A549 (cell line): ENCODE measurements around the gene ARL6IP5. TPM values are rescaled to one million over a fixed set of nuclear protein-coding genes. Genes with fewer than 3 reads are reported as not detected.

ENCODE experiments used
- ATAC-seq, 2 experiments: fragments of 200-7000 bp in 1 of 2; fragments of >200 bp in 1 of 2; cut with Nextera tagmentation in 1 of 2; cut with Tn5 transposase in 1 of 2; 3 replicates each; pipeline versions ENCODE4 v1.8.0 to v1.9.1; 2018 to 2020; ENCODE audit warnings: mild to moderate bottlenecking in 1 of 2, moderate library complexity in 1 of 2
- CTCF ChIA-PET: fragments of 300-600 bp; sonication (Branson Sonifier 250); formaldehyde crosslinking; extraction: SDS; loops from one replicate; lab custom pipeline; 2021; ENCODE audit warnings: antibody characterized with exemption, inconsistent platforms; lab: Yijun Ruan, JAX
- POLR2A ChIA-PET: fragments of 350-600 bp; formaldehyde crosslinking; extraction: SDS; loops from one replicate; lab custom pipeline; 2021; ENCODE audit warnings: antibody characterized with exemption, inconsistent platforms; lab: Yijun Ruan, JAX
- DNase-seq, 2 experiments: peaks; one replicate each; pipeline versions ENCODE4 v3.0.0 to v3.0.0-alpha.2; 2011 to 2016; ENCODE audit warnings: low read depth in 1 of 2, low spot score in 1 of 2
- FAIRE-seq: peaks from 2 replicates; lab custom pipeline; 2011; peaks lifted over from hg19 to GRCh38; lab: Jason Lieb, UNC
- H3K27ac ChIP-seq, 2 experiments: fragments of >200 bp; sonication (Bioruptor Twin); formaldehyde crosslinking; 3 replicates each; pipeline ENCODE4 v1.5.1; 2016 to 2017
- H3K4me1 ChIP-seq: fragments of >200 bp; sonication (Bioruptor Twin); formaldehyde crosslinking; 3 replicates; pipeline ENCODE4 v1.6.1; 2016
- H3K4me2 ChIP-seq: fragments of >200 bp; sonication (Bioruptor Twin); formaldehyde crosslinking; 3 replicates; pipeline ENCODE4 v1.6.1; 2016
- H3K4me3 ChIP-seq: fragments of >200 bp; sonication (Bioruptor Twin); formaldehyde crosslinking; 3 replicates; pipeline ENCODE4 v1.5.1; 2016
- H3K9me3 ChIP-seq: fragments of >200 bp; sonication (Bioruptor Twin); formaldehyde crosslinking; 3 replicates; pipeline ENCODE4 v1.6.1; 2016
- ATOH8 ChIP-seq: fragments of 250-450 bp; sonication (Bioruptor Pico); IDR thresholded peaks from 2 replicates; pipeline ENCODE4 v1.5.0; 2020; ENCODE audit warnings: low read depth, mild to moderate bottlenecking, moderate library complexity
- BCL3 ChIP-seq: fragments of >200 bp; sonication (Bioruptor Twin); formaldehyde crosslinking; IDR thresholded peaks from 3 replicates; pipeline ENCODE4 v1.6.1; 2016
- BHLHE40 ChIP-seq: IDR thresholded peaks from 2 replicates; pipeline ENCODE4 v1.6.1; 2012; ENCODE audit warnings: low read depth, low read length, inconsistent platforms
- CHD2 ChIP-seq: fragments of 150-350 bp; IDR thresholded peaks from 2 replicates; pipeline ENCODE4 v1.6.1; 2014; ENCODE audit warnings: low read length; ENCODE audit not compliant: partially characterized antibody
- CTCF ChIP-seq: fragments of >200 bp; sonication (Bioruptor Twin); formaldehyde crosslinking; IDR thresholded peaks from 3 replicates; pipeline ENCODE4 v1.5.1; 2016
- EHMT2 ChIP-seq: fragments of 200-600 bp; sonication (generic); IDR thresholded peaks from 2 replicates; pipeline ENCODE4 v1.6.1; 2016; ENCODE audit warnings: antibody characterized with exemption, low read depth, mild to moderate bottlenecking, moderate library complexity
- EP300 ChIP-seq, 2 experiments: fragments of >200 bp; sonication (Bioruptor Twin); formaldehyde crosslinking; IDR thresholded peaks; 2 replicates in 1 of 2; 3 replicates in 1 of 2; pipeline ENCODE4 v1.6.1; 2016 to 2017
- ESRRA ChIP-seq: fragments of 150-350 bp; IDR thresholded peaks from 2 replicates; pipeline ENCODE4 v1.6.1; 2014; ENCODE audit warnings: mild to moderate bottlenecking, low read length, borderline replicate concordance
- FOSL2 ChIP-seq, 2 experiments: fragments of 450-650 bp in 1 of 2; fragments of >200 bp in 1 of 2; sonication (Bioruptor Twin) in 1 of 2; formaldehyde crosslinking; IDR thresholded peaks; 2 replicates each; pipeline versions ENCODE4 v1.5.0 to v1.6.1; 2016 to 2020; ENCODE audit warnings: mild to moderate bottlenecking in 1 of 2, moderate library complexity in 1 of 2
- HDAC2 ChIP-seq: fragments of 200-600 bp; sonication (generic); IDR thresholded peaks from 2 replicates; pipeline ENCODE4 v1.6.1; 2016
- JUN ChIP-seq, 2 experiments: fragments of >200 bp; sonication (Bioruptor Twin); formaldehyde crosslinking; IDR thresholded peaks; 2 replicates in 1 of 2; 3 replicates in 1 of 2; pipeline ENCODE4 v1.6.1; 2016 to 2017
- KDM5A ChIP-seq: fragments of 200-600 bp; sonication (generic); IDR thresholded peaks from 2 replicates; pipeline ENCODE4 v1.6.1; 2016; ENCODE audit warnings: antibody characterized with exemption, mild to moderate bottlenecking
- MAFK ChIP-seq: fragments of 450-650 bp; IDR thresholded peaks from 2 replicates; pipeline ENCODE4 v1.6.1; 2014; ENCODE audit not compliant: partially characterized antibody
- MAX ChIP-seq: IDR thresholded peaks from 2 replicates; pipeline ENCODE4 v1.6.1; 2012
- NFE2L2 ChIP-seq: fragments of 150-350 bp; conservative IDR thresholded peaks from 2 replicates; pipeline ENCODE4 v1.6.1; 2014; ENCODE audit warnings: low read length
- NPAS2 ChIP-seq: fragments of 250-450 bp; sonication (Bioruptor Pico); IDR thresholded peaks from 2 replicates; pipeline ENCODE4 v1.8.0; 2022; ENCODE audit warnings: mild to moderate bottlenecking, moderate library complexity, borderline replicate concordance
- PBX3 ChIP-seq: IDR thresholded peaks from 2 replicates; pipeline ENCODE4 v1.6.1; 2012
- PHF8 ChIP-seq: fragments of 200-600 bp; sonication (generic); IDR thresholded peaks from 2 replicates; pipeline ENCODE4 v1.6.1; 2016; ENCODE audit warnings: low read depth, mild to moderate bottlenecking, antibody characterized with exemption, moderate library complexity, borderline replicate concordance
- RAD21 ChIP-seq, 2 experiments: fragments of >200 bp in 1 of 2; sonication (Bioruptor Twin) in 1 of 2; formaldehyde crosslinking in 1 of 2; IDR thresholded peaks in 1 of 2; conservative IDR thresholded peaks in 1 of 2; 2 replicates in 1 of 2; 3 replicates in 1 of 2; pipeline ENCODE4 v1.6.1; 2012 to 2018; ENCODE audit warnings: inconsistent platforms in 1 of 2
- SMC3 ChIP-seq: fragments of >200 bp; sonication (Bioruptor Twin); formaldehyde crosslinking; IDR thresholded peaks from 3 replicates; pipeline ENCODE4 v1.6.1; 2018; ENCODE audit warnings: inconsistent platforms
- SREBF2 ChIP-seq: fragments of 450-650 bp; IDR thresholded peaks from 2 replicates; pipeline ENCODE4 v1.6.1; 2014; ENCODE audit warnings: mild to moderate bottlenecking, moderate library complexity
- TFCP2L1 ChIP-seq: fragments of 250-450 bp; sonication (Bioruptor Pico); IDR thresholded peaks from 2 replicates; pipeline ENCODE4 v1.5.0; 2021; ENCODE audit warnings: mild to moderate bottlenecking
- TP53 ChIP-seq: fragments of 250-450 bp; sonication (Bioruptor Pico); IDR thresholded peaks from 2 replicates; pipeline ENCODE4 v1.5.0; 2021; ENCODE audit warnings: mild to moderate bottlenecking, moderate library complexity
- ZFP36 ChIP-seq: fragments of 450-650 bp; IDR thresholded peaks from 2 replicates; pipeline ENCODE4 v1.6.1; 2014; ENCODE audit warnings: borderline replicate concordance; ENCODE audit not compliant: partially characterized antibody
- ZNF302 ChIP-seq: fragments of 250-450 bp; sonication (Bioruptor Pico); IDR thresholded peaks from 2 replicates; pipeline ENCODE4 v1.9.0; 2021; ENCODE audit warnings: inconsistent platforms, mild to moderate bottlenecking, moderate library complexity
- ZSCAN20 ChIP-seq: fragments of 250-450 bp; sonication (Bioruptor Pico); IDR thresholded peaks from 2 replicates; pipeline ENCODE4 v1.8.0; 2022; ENCODE audit warnings: mild to moderate bottlenecking, moderate library complexity
- WGBS: methylation state at CpG from one replicate; pipeline ENCODE4 v1.1.6; 2017; ENCODE audit errors: missing lambda C conversion rate; 5-methylcytosine and 5-hydroxymethylcytosine counted together
- polyA plus RNA-seq, 4 experiments: library from polyadenylated mRNA; depleted of rRNA in 3 of 4; stranded (reverse); fragments of >200 nt; fragmentation: RNase III in 1 of 4; extraction: RNeasy Plus Mini Kit Qiagen cat#74134 plus additional on column Dnase treatment in 1 of 4; gene quantifications; 2 replicates in 3 of 4; 3 replicates in 1 of 4; pipeline ENCODE4 v1.2.3, GENCODE V29; 2011 to 2017

ARL6IP5 gene
- polyA plus RNA-seq, 2 of the 4 experiments (the other 2 are of a cell fraction) = 73.8 to 109 TPM

- Histone ChIP-seq H3K27ac (no peak overlapping the region), H3K9me3 (no peaks in the 10 kb centered on the region), H3K4me1 (no peaks in the 10 kb centered on the region), H3K4me2 (0 out of 3 replicates have a peak overlapping the region, but pooled peaks have one; percentile 5), H3K4me3 (no peak overlapping the region)
- no peak for TF ChIP-seq TP53 (CRISPR knock-in tag)
- no peak for TF ChIP-seq MAFK
- TF ChIP-seq CHD2 = no peak
- TF ChIP-seq ESRRA = no peak
- no peak for TF ChIP-seq JUN (IDR thresholded peaks at IDR 0.05)
- peak; percentile 79 for TF ChIP-seq CTCF
- no peak for TF ChIP-seq ATOH8
- no peak for TF ChIP-seq SREBF2
- no peak for TF ChIP-seq EP300 (IDR thresholded peaks at IDR 0.05)
- no peak for TF ChIP-seq NPAS2
- TF ChIP-seq RAD21 (conservative IDR thresholded peaks at IDR 0.05 in 1 of 2, IDR thresholded peaks at IDR 0.05 in 1 of 2) = peak; percentile 72 to 79
- peak; percentile 70 for TF ChIP-seq SMC3
- TF ChIP-seq MAX = no peak
- no peak for TF ChIP-seq HDAC2
- TF ChIP-seq FOSL2 (IDR thresholded peaks at IDR 0.05) = no peak
- TF ChIP-seq FOSL2 (CRISPR knock-in tag; IDR thresholded peaks at IDR 0.05) = no peak
- TF ChIP-seq BHLHE40 = no peak
- TF ChIP-seq TFCP2L1 (CRISPR knock-in tag) = no peak
- TF ChIP-seq PHF8 = no peak
- no peak for TF ChIP-seq BCL3
- no peak for TF ChIP-seq KDM5A
- no peak for TF ChIP-seq ZSCAN20 (CRISPR knock-in tag)
- TF ChIP-seq ZNF302 (CRISPR knock-in tag) = no peak
- no peak for TF ChIP-seq EHMT2
- CTCF ChIA-PET = interaction anchor here (0.6 to 7.5 kb wide), 29 partner anchors 8 to 746 kb away, joined by 3 to 49 read pairs (median 4); no protein-coding TSS in a partner anchor
- 0% methylated on average over 1 of the region's 1 CpG for WGBS
- peak; percentile 64 to 84; a peak in 5 of 6 replicates for ATAC-seq
- DNase-seq = peak; percentile 21 to 85
- POLR2A ChIA-PET = no interaction called here
- no peak for FAIRE-seq
Measured at GRCh38 chr3:69120879-69121464, 36.2 kb downstream of the ARL6IP5 start.

- Histone ChIP-seq H3K4me3 (no peak overlapping the region), H3K4me2 (no peak overlapping the region), H3K4me1 (no peaks in the 10 kb centered on the region), H3K9me3 (no peaks in the 10 kb centered on the region), H3K27ac (no peak overlapping the region)
- POLR2A ChIA-PET = no interaction called here
- TF ChIP-seq ZFP36 (no peak), PBX3 (no peak), NFE2L2 (no peak)
- no peak for FAIRE-seq
- WGBS = 63% methylated on average over 6 of the region's 6 CpGs
- no peak for DNase-seq
- CTCF ChIA-PET = interaction anchor here (0.6 to 7.5 kb wide), 27 partner anchors 8 to 745 kb away, joined by 3 to 49 read pairs (median 4); no protein-coding TSS in a partner anchor
- no peak for ATAC-seq
Measured at GRCh38 chr3:69121513-69121912, 36.8 kb downstream of the ARL6IP5 start.
